Body of pancreas (tissue), 4 donors: ENCODE measurements around the gene NT5E.

ENCODE experiments used
- CTCF ChIP-seq, 7 experiments: fragments of 450-650 bp in 4 of 7; fragments of 200-600 bp in 3 of 7; sonication (generic) in 3 of 7; IDR thresholded peaks; one replicate each; pipeline ENCODE4 v1.5.1; 2016 to 2019; ENCODE audit warnings: antibody characterized with exemption in 7 of 7
- POLR2A ChIP-seq, 3 donors: fragments of 450-650 bp; IDR thresholded peaks; one replicate each; pipeline ENCODE4 v1.6.1; 2016; ENCODE audit warnings: antibody characterized with exemption in 3 of 3, mild to moderate bottlenecking in 2 of 3

GRCh38 chr6:85453052-85453451 is 3.2 kb downstream of the NT5E start:
- TF ChIP-seq CTCF (IDR thresholded peaks at IDR 0.05) (no peak), POLR2A (IDR thresholded peaks at IDR 0.05) (no peak)
